ENCODE data around the gene TRAF3IP3. TPM values are rescaled to one million over a fixed set of nuclear protein-coding genes. Genes with fewer than 3 reads are reported as not detected.

TRAF3IP3 gene
- polyA plus RNA-seq, 1 donor from 2014 or later = not detected

- Histone ChIP-seq H3F3A (ENCODE audit: insufficient read depth, low read length, poor library complexity, severe bottlenecking) (no peaks in the 10 kb centered on the region), H3K27me3 (ENCODE audit: insufficient read depth, low read depth, low read length) (peaks cover 8% of the 10 kb centered on the region), H2AFZ (ENCODE audit: low read depth, low read length) (no peak overlapping the region), H3K79me2 (replicated peaks; ENCODE audit: insufficient read depth, low read length) (no peaks in the 10 kb centered on the region), H3K9me3 (ENCODE audit: low read length) (no peaks in the 10 kb centered on the region), H3K27ac (ENCODE audit: low read length) (no peak overlapping the region), H3K4me3 (ENCODE audit: low read length) (no peak overlapping the region), H3K9ac (ENCODE audit: low read length) (no peak overlapping the region), H3K4me2 (ENCODE audit: low read length) (no peak overlapping the region), H3K36me3 (ENCODE audit: insufficient read depth, low read length) (no peaks in the 10 kb centered on the region), H4K20me1 (ENCODE audit: insufficient read depth) (no peaks in the 10 kb centered on the region), H3K9me2 (ENCODE audit: insufficient read depth, low read length) (no peaks in the 10 kb centered on the region)
- no peak for TF ChIP-seq SMC3 (conservative IDR thresholded peaks at IDR 0.05; ENCODE audit: poor library complexity)
- TF ChIP-seq, protein P1, sequence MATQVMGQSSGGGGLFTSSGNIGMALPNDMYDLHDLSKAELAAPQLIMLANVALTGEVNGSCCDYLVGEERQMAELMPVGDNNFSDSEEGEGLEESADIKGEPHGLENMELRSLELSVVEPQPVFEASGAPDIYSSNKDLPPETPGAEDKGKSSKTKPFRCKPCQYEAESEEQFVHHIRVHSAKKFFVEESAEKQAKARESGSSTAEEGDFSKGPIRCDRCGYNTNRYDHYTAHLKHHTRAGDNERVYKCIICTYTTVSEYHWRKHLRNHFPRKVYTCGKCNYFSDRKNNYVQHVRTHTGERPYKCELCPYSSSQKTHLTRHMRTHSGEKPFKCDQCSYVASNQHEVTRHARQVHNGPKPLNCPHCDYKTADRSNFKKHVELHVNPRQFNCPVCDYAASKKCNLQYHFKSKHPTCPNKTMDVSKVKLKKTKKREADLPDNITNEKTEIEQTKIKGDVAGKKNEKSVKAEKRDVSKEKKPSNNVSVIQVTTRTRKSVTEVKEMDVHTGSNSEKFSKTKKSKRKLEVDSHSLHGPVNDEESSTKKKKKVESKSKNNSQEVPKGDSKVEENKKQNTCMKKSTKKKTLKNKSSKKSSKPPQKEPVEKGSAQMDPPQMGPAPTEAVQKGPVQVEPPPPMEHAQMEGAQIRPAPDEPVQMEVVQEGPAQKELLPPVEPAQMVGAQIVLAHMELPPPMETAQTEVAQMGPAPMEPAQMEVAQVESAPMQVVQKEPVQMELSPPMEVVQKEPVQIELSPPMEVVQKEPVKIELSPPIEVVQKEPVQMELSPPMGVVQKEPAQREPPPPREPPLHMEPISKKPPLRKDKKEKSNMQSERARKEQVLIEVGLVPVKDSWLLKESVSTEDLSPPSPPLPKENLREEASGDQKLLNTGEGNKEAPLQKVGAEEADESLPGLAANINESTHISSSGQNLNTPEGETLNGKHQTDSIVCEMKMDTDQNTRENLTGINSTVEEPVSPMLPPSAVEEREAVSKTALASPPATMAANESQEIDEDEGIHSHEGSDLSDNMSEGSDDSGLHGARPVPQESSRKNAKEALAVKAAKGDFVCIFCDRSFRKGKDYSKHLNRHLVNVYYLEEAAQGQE (IDR thresholded peaks at IDR 0.05; ENCODE audit: borderline replicate concordance) = no peak
- TF ChIP-seq, protein P2, sequence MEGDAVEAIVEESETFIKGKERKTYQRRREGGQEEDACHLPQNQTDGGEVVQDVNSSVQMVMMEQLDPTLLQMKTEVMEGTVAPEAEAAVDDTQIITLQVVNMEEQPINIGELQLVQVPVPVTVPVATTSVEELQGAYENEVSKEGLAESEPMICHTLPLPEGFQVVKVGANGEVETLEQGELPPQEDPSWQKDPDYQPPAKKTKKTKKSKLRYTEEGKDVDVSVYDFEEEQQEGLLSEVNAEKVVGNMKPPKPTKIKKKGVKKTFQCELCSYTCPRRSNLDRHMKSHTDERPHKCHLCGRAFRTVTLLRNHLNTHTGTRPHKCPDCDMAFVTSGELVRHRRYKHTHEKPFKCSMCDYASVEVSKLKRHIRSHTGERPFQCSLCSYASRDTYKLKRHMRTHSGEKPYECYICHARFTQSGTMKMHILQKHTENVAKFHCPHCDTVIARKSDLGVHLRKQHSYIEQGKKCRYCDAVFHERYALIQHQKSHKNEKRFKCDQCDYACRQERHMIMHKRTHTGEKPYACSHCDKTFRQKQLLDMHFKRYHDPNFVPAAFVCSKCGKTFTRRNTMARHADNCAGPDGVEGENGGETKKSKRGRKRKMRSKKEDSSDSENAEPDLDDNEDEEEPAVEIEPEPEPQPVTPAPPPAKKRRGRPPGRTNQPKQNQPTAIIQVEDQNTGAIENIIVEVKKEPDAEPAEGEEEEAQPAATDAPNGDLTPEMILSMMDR (IDR thresholded peaks at IDR 0.05; ENCODE audit: poor library complexity, severe bottlenecking) = no peak
- TF ChIP-seq EP300 (conservative IDR thresholded peaks at IDR 0.05; ENCODE audit: poor library complexity, severe bottlenecking) = no peak
- no peak for TF ChIP-seq EZH2 (IDR thresholded peaks at IDR 0.05; ENCODE audit: borderline replicate concordance, insufficient read depth, low read length, poor library complexity, severe bottlenecking)
- TF ChIP-seq MXI1 (conservative IDR thresholded peaks at IDR 0.05; ENCODE audit: poor library complexity, severe bottlenecking) = no peak
- no peak for TF ChIP-seq POLR2AphosphoS5 (IDR thresholded peaks at IDR 0.05)
- TF ChIP-seq RAD21 (conservative IDR thresholded peaks at IDR 0.05) = no peak
- no peak for TF ChIP-seq TAF1 (IDR thresholded peaks at IDR 0.05; ENCODE audit: low read depth)
Observed at GRCh38 chr1:209785592-209785991, 29.7 kb downstream of the TRAF3IP3 start.

- Histone ChIP-seq H3K4me2 (ENCODE audit: low read length) (no peak overlapping the region), H3K9me2 (ENCODE audit: insufficient read depth, low read length) (no peaks in the 10 kb centered on the region), H3K4me3 (ENCODE audit: low read length) (no peak overlapping the region), H3K9ac (ENCODE audit: low read length) (no peak overlapping the region), H2AFZ (ENCODE audit: low read depth, low read length) (no peak overlapping the region), H3K9me3 (ENCODE audit: low read length) (no peaks in the 10 kb centered on the region), H3K36me3 (ENCODE audit: insufficient read depth, low read length) (no peaks in the 10 kb centered on the region), H3K27ac (ENCODE audit: low read length) (no peak overlapping the region), H3K79me2 (replicated peaks; ENCODE audit: insufficient read depth, low read length) (no peaks in the 10 kb centered on the region), H4K20me1 (ENCODE audit: insufficient read depth) (no peaks in the 10 kb centered on the region), H3F3A (ENCODE audit: insufficient read depth, low read length, poor library complexity, severe bottlenecking) (no peaks in the 10 kb centered on the region), H3K27me3 (ENCODE audit: insufficient read depth, low read depth, low read length) (peaks cover 11% of the 10 kb centered on the region)
- no peak for TF ChIP-seq MXI1 (conservative IDR thresholded peaks at IDR 0.05; ENCODE audit: poor library complexity, severe bottlenecking)
- TF ChIP-seq, protein P1 (IDR thresholded peaks at IDR 0.05; ENCODE audit: borderline replicate concordance) = no peak
- TF ChIP-seq SMC3 (conservative IDR thresholded peaks at IDR 0.05; ENCODE audit: poor library complexity) = no peak
Observed at GRCh38 chr1:209786146-209786545, 30.3 kb downstream of the TRAF3IP3 start.

Data from neural cell (in vitro differentiated cells).